ENCODE data around the gene C13orf46. TPM values are rescaled to one million over a fixed set of nuclear protein-coding genes. Genes with fewer than 3 reads are reported as not detected.

C13orf46 gene
- total RNA-seq, 2 donors from 2014 or later, result 28.8 to 38.6 TPM

DNA sequence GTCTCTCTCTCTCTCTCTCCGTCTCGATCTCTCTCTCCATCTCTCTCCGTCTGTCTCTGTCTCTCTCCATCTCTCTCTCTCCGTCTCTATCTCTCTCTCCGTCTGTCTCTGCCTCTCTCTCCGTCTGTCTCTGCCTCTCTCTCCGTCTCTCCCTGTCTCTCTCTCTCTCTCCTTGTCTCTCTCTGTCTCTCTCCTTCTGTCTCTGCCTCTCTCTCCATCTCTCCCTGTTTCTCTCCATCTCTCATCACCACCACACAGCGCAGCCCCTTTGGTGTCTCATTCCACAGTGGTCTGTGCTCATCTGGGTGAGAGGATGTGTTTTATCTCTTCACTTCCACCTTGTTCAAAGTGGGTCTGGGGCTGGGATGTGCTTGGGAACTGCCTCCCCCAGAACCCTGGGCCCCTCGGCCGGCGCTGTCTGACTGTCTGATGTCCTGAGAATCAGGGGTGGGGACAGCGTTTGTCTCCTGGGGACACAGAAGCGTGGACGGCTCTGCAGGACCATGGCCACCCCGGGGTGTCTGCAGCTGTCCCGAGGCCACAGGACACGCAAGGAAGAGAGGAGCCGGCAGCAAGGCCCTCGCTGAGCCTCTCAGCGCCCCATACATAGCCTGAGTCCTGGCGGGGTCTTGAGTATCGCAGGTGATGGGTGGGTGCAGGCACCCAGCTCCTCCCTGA lies 40.2 kb upstream of the C13orf46 start:
- TF ChIP-seq, protein P1, sequence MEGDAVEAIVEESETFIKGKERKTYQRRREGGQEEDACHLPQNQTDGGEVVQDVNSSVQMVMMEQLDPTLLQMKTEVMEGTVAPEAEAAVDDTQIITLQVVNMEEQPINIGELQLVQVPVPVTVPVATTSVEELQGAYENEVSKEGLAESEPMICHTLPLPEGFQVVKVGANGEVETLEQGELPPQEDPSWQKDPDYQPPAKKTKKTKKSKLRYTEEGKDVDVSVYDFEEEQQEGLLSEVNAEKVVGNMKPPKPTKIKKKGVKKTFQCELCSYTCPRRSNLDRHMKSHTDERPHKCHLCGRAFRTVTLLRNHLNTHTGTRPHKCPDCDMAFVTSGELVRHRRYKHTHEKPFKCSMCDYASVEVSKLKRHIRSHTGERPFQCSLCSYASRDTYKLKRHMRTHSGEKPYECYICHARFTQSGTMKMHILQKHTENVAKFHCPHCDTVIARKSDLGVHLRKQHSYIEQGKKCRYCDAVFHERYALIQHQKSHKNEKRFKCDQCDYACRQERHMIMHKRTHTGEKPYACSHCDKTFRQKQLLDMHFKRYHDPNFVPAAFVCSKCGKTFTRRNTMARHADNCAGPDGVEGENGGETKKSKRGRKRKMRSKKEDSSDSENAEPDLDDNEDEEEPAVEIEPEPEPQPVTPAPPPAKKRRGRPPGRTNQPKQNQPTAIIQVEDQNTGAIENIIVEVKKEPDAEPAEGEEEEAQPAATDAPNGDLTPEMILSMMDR (IDR thresholded peaks at IDR 0.05), result no peak
- no peak for TF ChIP-seq POLR2A (IDR thresholded peaks at IDR 0.05)
- Histone ChIP-seq H3K27me3 (no peaks in the 10 kb centered on the region), H3K4me1 (no peaks in the 10 kb centered on the region), H3K9me3 (no peaks in the 10 kb centered on the region), H3K36me3 (replicated peaks in 1 of 2; ENCODE audit: insufficient read depth in 1 of 2, low read depth in 2 of 2) (no peaks in the 10 kb centered on the region), H3K27ac (no peak overlapping the region), H3K4me3 (no peak overlapping the region)
- WGBS, 2 donors, result 88 to 95% methylated on average over 18 of the region's 22 CpGs
- ATAC-seq, result no peak
- intact Hi-C loops (cut with DNase I), result loop anchor here (10.0 kb wide), 1 partner anchor 209 kb away; no protein-coding TSS in a partner anchor
- no peak for DNase-seq

DNA sequence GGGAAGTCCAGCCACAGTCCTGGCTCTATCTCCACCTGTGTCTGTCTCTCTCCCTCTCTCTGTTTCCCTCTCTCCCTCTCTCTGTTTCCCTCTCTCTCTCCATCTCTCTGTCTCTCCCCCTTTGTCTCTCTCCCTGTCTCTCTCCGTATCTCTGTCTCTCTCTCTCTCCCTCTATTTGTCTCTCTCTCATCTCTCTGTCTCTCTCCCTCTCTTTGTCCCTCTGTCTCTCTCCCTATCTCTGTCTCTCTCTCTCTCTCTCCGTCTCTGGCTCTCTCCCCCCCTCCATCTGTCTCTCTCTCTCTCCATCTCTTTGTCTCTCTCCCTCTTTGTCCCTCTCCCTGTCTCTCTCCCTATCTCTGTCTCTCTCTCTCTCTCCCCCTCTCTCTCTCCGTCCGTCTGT lies 39.5 kb upstream of the C13orf46 start:
- ATAC-seq (no peak), DNase-seq (no peak)
- intact Hi-C loops (cut with DNase I), result loop anchor here (10.0 kb wide), 1 partner anchor 209 kb away; no protein-coding TSS in a partner anchor
- Histone ChIP-seq H3K4me3 (no peak overlapping the region), H3K27me3 (no peaks in the 10 kb centered on the region), H3K4me1 (no peaks in the 10 kb centered on the region), H3K36me3 (replicated peaks in 1 of 2; ENCODE audit: insufficient read depth in 1 of 2, low read depth in 2 of 2) (no peaks in the 10 kb centered on the region), H3K27ac (no peak overlapping the region), H3K9me3 (no peaks in the 10 kb centered on the region)
- WGBS, 2 donors, result 73% methylated on average over 4 of the region's 4 CpGs; no CpG with 5 or more reads in 1 of the 2 donors
- no peak for TF ChIP-seq POLR2A (IDR thresholded peaks at IDR 0.05)
- TF ChIP-seq, protein P1 (IDR thresholded peaks at IDR 0.05), result no peak

DNA sequence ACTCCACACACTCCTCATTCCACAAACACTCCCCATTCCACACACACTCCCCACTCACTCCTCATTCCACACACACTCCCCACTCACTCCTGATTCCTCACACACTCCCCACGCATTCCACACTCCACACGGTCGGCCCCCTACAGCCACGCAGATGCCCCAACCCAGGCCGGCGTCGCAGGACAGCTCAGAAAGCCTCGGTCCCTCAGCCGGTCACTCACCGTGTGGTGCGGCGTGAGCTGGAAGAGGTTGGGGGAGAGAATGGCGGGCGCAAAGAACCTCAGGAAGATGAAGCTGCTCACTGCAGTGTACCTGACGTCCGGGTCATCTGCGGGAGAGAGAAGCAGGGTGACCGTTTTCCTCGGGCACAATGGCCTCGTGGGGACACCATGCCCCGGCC lies 39.0 kb upstream of the C13orf46 start:
- intact Hi-C loops (cut with DNase I), result loop anchor here (10.0 kb wide), 1 partner anchor 208 kb away; no protein-coding TSS in a partner anchor
- no peak overlapping the region for H3K27ac ChIP-seq
- WGBS, 2 donors, result 92 to 94% methylated on average over 21 of the region's 21 CpGs
- no peak overlapping the region for H3K4me3 ChIP-seq
- H3K36me3 ChIP-seq (replicated peaks in 1 of 2; ENCODE audit: insufficient read depth in 1 of 2, low read depth in 2 of 2), result no peaks in the 10 kb centered on the region
- no peaks in the 10 kb centered on the region for H3K4me1 ChIP-seq
- TF ChIP-seq, protein P1 (IDR thresholded peaks at IDR 0.05), result no peak
- TF ChIP-seq POLR2A (IDR thresholded peaks at IDR 0.05), result no peak
- H3K27me3 ChIP-seq, result no peaks in the 10 kb centered on the region
- H3K9me3 ChIP-seq, result no peaks in the 10 kb centered on the region
- ATAC-seq (no peak), DNase-seq (no peak)

DNA sequence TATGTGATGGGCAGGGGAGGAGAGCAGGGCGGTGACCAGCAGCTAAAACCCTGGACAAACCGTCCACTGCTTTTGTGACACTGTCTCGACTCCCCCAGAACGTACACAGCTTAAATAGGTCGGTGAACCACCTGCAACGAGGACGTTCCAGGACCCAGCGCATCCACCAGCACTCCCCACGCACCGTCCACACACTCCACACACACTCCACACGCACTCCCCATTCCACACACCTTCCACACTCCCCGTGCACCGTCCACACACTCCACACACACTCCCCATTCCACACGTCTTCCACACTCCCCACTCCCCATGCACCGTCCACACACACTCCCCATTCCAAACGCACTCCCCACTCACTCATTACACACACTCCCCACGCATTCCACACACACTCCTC lies 38.3 kb upstream of the C13orf46 start:
- ATAC-seq, result no peak
- DNase-seq, result no peak
- intact Hi-C loops (cut with DNase I), result loop anchor here (10.0 kb wide), 1 partner anchor 207 kb away; no protein-coding TSS in a partner anchor
- H3K4me3 ChIP-seq, result no peak overlapping the region
- H3K9me3 ChIP-seq, result no peaks in the 10 kb centered on the region
- H3K4me1 ChIP-seq, result no peaks in the 10 kb centered on the region
- TF ChIP-seq POLR2A (IDR thresholded peaks at IDR 0.05), result no peak
- TF ChIP-seq, protein P1 (IDR thresholded peaks at IDR 0.05), result no peak
- no peak overlapping the region for H3K27ac ChIP-seq
- 90% methylated on average over 14 to 17 of the region's 17 CpGs for WGBS, 2 donors
- no peaks in the 10 kb centered on the region for H3K27me3 ChIP-seq
- H3K36me3 ChIP-seq (replicated peaks in 1 of 2; ENCODE audit: insufficient read depth in 1 of 2, low read depth in 2 of 2), result no peaks in the 10 kb centered on the region

DNA sequence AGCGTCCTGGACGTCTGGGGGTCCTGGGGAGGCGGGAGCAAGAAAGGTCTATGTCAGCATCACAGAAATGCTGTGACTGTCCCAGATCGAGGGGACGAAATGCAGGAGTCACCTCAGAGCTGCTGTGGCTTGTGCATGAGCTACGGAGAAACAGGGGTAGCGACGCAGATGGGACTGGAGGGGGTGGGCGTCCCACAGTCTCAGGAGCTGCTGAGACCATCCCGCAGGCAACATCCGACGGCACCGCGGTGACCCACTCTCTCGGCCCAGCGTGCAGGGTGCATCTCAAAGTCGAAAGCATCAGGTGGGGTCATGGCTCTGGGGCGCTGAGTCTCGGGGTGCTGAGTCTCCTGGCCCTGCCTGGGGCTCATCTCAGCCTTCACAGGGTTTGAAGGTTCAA lies 37.4 kb upstream of the C13orf46 start:
- no peaks in the 10 kb centered on the region for H3K9me3 ChIP-seq
- H3K4me1 ChIP-seq, result no peaks in the 10 kb centered on the region
- H3K36me3 ChIP-seq (replicated peaks in 1 of 2; ENCODE audit: insufficient read depth in 1 of 2, low read depth in 2 of 2), result no peaks in the 10 kb centered on the region
- intact Hi-C loops (cut with DNase I), result loop anchor here (10.0 kb wide), 1 partner anchor 206 kb away; no protein-coding TSS in a partner anchor
- WGBS, 2 donors, result 91 to 93% methylated on average over 17 to 19 of the region's 19 CpGs
- no peak for ATAC-seq
- DNase-seq, result no peak
- no peak overlapping the region for H3K27ac ChIP-seq
- H3K27me3 ChIP-seq, result no peaks in the 10 kb centered on the region
- TF ChIP-seq, protein P1 (IDR thresholded peaks at IDR 0.05), result no peak
- TF ChIP-seq POLR2A (IDR thresholded peaks at IDR 0.05), result no peak
- H3K4me3 ChIP-seq, result no peak overlapping the region

All from body of pancreas (tissue), 4 donors.